Femur (tissue), 1 donor: ENCODE measurements around the gene GID4.

Source experiments
- DNase-seq: peaks from one replicate; pipeline ENCODE4 v3.0.0-alpha.2; 2017

Gene GID4

DNA sequence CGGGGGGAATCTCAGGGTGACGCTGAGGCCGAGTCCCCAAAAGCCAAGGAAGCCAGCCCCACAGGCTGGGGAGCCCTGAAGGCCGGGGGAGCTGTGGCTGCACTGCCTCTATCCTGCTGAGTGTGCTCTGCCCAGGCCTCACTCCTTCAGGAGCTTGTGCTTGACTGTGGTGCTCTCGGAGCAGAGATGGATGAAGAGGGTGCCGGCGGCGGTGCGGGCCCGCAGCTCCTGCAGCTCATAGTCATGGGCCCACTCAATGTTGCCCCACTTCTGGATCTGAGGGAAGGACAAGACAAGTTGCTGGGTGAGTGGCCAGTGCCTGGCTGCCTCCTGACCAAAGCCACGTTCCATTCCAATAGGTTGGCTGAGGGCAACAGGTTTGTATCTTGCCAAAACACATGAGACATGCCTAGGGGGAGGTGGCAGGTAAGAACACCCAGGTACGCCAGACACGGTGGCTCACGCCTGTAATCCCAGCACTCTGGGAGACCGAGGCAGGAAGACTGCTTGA lies 20.7 kb upstream of the GID4 start:
- no peak for DNase-seq

DNA sequence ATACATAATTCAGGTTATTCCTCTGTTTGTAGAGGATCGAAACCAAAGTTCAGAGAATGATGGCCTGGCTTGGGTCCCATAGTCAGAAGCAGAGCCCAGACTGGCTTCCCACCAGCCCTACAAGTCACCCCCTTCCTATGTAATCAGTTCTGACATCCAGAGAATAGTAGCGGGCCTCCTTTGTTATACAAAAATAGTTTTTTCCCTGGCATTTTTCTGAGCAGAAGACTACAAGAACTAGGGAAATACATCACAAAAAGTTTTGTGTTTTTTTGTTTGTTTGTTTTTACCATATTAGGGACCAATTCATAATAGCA lies 19.4 kb upstream of the GID4 start:
- no peak for DNase-seq

DNA sequence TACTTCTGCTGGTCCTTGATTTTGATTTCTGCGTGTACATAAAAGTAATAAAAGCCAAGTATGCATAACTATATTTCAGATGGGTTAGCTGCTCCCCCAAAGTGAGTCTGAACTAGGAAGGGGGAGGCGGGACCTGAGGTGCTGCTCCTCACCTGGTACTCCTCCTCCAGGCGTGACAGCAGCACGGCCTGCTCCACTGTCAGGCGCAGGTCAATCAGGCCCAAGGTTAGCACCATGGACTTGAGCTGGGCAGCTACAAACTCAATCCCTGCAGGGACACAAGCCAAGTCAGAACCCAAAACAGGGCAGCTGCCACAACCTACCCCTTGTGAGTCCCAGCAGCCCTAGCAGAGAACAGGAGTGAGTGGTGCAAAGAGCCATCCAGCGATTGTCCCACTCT lies 18.2 kb upstream of the GID4 start:
- no peak for DNase-seq

DNA sequence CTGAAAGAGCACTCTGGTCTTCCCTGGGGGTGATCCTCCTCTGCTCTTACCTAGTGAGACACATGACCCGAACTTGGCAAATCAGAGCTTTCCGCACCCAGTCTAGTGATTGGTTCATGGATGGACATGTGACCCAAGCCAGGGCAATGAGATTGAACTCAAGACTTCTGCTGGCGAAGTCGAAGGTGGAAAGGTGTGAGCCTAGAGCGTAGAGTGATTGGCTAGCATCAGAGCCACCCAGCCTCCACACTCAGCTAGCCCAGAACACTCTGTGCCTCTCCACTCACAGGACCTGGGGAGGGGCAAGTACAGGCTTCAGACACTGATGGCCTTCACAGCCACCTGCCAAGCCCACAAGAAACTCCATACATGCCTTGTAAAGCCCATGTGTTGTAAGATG lies 17.8 kb upstream of the GID4 start:
- no peak for DNase-seq

DNA sequence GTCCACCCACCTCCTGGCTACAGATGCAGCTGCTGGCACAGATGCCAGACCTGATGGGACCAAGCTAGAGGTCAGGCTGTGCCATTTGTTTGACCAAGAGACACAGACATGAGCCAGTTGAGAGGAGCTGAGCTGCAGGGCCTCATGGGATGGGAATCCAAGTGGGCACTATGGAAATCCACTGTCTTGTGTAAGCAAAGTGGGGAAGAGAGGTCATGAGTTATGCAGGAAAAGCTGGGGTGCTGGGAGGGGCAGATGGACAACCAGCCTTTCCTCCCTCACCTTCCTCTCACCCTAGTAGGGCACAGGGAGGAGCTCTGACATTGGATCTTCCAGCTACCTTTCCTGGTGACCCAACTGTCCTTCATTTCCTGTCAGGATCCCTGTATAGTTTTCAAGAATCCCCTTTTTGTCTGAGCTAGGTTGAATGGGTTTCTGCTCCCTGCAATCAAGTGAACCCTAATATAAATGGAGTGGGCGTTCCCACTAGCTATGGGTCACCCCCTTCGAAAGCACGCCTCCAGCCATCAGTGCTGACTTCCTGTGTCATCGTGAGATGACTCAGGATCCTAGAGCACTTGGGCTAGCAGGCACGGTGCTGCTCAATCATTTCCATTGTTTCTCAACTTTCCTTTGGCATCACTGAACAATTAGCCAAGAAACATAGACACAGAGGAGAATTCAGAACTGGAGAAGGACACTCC lies 13.8 kb upstream of the GID4 start:
- DNase-seq: no peak

DNA sequence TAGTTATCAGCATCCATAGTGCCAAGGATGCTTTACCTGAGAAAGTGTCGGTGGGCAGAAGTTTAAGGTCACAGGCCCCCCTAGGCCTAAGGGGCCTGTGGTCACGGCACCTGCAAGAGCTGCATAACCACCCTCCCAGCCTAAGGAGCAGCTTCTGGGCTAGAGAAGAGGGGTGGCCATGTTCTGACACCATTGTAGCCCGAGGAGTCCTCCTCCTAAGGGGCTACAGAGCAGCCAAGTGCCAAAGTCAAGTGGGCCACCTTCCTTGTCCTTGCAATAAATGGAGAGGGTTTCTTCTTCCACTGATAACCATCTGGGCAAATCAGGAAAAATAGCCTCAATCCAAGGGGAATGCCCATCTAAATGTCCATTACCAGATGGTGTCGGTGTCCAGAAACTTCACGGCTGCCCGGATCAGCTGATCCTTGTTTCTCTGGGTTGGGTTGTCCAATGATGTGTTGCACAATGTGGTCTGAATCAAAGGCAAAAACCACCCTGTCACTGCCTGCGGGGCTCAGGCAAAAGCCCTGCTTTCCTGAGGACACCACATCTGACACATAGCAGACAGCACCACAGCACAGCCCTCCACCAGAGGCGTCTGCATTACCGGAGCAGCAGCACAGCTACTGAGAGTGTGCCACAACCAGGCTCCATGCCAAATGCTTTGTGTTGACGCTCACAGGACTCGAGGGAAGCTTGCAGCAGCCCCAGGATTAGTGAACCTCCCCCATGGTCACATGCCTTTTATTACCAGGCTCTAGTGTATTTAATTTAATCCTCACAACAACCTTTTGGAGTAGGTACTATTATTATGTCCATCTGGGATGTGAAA lies 13.0 kb upstream of the GID4 start:
- no peak for DNase-seq

DNA sequence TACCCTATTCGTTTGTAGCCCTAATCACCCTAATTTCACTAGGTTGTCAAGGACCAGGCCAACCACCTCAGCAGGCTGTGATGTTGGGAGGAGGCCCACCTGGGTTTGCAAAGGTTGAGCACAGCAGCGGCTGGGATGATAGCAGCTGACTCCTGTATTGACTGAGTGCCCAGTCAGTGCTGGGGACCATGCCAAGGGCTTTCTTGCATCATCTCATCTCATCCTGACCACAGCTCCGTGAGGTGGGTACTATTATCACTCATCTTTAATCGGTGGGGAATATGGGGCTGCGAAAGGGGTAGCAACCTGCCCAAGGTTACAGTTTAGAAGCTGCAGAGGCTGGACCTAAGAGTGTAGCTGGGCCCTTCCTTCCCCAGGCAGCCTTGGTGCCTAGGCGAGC lies 11.9 kb upstream of the GID4 start:
- DNase-seq: no peak

DNA sequence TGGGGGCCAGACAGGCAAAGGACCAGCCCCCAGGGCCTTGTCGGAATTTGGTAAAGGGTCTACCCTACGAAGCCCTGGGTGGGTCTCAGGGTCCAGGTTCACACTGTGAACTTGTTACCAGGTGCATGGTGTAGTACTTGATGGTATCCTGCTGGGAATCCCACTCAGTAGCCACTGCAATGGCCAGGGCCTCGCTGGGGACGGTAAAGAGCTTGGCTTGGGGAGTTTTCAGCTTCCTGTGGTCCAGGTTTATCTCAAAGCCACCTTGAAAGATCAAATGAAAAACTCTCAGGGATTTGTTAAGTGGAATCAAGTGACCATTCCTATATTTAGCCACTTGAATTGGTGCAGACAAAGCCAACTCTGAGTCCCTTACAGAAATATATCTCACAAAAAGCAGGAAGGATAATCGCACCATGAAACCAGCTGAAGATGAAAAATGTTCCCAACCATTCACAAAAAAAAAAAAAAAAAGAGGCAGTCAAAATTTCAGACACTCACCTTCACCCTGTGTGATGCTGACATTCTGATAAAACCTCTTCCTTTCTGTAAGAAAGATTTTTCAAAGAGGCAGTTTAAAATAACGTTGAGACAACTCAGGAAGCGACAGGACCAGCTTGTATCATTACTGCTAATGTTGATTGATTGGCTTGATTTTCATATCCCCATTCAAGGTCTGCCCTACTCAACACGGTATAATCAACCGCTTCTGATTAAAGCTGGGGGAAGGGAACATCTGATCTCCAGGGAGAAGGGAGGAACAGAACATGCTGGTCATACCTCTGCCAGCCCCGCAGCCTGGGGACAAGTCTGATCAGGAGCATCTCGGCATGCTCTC lies 10.9 kb upstream of the GID4 start:
- DNase-seq: no peak

DNA sequence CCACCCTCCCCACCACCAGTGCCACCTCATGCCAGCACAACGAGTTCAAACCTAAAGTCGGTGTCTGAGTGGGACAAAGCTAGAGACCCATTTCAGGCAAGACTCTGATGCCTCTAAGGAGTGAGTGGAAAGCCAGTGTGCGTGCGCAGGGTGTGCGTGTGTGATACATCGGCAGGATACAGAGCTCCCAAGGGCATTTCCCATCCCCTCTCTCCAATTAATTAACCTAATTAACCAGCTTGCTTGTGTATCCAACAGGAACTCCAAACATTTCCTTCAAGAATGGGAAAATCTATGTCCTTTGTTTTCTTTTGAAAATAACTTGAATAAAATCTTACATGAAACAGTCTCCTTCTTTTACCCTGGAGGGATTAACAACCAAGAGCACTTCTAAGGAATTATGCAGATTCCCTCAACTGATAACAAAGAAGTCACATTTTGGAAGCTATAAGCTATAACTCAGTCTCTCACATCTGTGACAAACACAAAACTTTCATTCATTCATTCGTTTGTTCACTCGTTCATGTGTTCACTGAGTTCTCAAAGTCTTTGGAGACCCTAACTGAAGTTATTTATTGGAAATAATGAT lies 10.2 kb upstream of the GID4 start:
- no peak for DNase-seq

DNA sequence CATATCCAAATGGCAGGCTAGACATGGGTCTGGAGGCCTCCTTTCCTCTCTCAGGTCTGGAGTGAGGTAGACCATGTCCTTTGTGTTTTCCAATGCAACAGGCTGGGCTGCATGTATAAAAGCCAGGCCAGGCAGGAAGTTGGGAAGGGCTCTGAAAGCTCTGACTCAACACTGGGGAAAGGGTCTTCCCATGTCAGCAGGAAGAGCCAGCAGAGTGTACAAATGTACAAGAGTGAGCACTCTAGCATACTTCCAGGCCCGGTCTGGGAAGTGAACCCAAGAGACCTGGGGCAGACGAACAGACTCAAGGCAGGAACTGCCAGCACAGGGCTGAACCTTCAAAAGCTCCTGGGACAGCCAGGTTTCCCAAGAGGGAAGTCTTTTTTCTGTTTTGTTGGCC lies 7.3 kb upstream of the GID4 start:
- no peak for DNase-seq

DNA sequence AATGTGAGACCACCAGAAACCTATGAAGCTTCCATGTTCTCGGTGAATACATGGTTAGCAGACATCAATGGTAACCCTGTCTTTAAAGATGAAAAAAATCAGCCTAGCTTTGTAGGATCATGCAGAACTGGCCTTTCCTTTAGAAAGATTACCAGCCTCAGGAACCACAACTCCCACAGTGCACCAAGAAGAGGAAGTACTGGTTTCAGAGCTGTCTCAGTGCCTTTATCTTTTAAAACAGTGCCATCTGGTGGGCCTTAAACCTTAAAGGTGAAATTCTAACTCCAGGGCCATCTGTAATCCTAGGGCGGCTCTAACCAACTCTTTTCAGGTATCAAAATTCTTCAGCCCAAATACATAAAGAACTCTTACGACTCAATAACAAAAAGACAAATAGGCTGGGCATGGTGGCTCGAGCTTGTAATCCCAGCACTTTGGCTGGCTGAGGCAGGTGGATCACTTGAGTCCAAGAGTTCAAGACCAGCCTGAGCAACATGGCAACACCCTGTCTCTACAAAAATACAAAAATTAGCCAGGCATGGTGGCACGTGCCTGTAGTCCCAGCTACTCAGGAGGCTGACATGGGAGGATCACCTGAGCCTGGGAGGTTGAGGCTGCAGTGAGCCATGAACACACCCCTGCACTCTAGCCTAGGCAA lies 5.6 kb upstream of the GID4 start:
- peak; percentile 70 for DNase-seq

DNA sequence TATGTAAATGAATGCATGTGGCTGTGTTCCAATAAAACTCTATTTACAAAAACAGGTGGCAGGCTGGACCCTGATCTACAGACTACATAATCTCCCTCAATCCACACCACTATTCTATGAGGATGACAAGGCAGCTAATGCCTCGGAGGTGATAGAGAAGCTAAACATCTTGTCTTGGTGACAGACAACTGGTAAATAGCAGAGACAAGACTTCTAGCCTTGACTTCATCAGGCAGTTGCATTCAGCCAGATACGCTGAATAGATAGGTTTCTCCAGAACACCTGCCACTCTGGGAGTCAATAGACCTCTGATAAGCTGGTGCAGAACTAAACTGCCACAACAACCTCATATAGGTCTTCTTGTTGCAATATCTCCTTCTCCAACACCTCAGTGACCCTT lies 3.5 kb upstream of the GID4 start:
- no peak for DNase-seq

DNA sequence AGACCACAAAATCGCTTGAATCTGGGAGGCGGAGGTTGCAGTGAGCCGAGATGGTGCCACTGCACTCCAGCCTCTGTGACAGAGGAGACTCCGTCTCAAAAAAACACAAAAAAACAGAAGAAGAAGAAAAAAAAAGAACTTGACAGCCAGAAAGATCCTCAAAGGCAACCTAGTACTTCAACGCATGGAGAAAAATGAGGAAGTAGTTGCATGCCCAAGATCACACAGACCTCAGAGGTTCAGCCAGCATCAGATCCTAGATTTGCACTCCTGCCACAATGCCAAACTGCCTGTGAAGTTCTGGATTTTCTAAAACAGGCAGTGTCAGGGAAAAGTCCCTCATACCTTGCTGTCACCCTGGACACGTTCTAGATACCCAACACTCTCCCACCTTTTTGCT lies 1.7 kb upstream of the GID4 start:
- no peak for DNase-seq

DNA sequence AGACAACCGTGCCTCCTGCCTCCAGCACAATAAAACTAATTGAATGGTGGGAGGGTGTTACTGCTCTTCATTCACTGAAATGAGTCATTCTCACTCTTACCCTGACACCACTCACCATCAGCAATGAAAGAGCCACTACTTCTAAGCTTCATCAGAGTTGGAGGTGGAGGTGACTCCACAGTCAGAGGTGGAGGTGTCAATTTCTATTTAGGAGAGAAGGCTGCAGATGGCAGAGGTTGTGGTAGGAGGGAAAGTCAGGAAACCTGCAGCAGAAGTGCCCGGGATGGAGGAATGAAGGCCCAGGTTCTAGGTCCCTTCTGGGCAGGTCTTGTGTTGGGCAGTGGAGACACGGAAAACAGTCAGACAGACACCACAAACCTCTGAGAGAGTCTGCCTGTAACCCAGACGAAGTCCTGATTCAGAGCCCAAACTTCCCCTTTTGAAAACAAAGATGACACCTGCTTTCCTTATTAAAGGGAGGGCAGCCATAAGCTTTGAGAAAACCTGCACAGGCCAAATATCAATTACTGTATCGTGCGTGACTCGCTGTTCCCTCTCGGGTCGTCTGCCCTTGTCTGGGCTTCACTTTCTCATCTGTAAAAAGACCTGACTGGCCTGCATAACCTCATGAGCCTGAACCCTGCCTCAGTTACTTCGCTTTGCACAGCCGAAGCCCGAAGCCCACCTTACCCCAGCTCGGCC lies 908 bp upstream of the GID4 start:
- DNase-seq: no peak

DNA sequence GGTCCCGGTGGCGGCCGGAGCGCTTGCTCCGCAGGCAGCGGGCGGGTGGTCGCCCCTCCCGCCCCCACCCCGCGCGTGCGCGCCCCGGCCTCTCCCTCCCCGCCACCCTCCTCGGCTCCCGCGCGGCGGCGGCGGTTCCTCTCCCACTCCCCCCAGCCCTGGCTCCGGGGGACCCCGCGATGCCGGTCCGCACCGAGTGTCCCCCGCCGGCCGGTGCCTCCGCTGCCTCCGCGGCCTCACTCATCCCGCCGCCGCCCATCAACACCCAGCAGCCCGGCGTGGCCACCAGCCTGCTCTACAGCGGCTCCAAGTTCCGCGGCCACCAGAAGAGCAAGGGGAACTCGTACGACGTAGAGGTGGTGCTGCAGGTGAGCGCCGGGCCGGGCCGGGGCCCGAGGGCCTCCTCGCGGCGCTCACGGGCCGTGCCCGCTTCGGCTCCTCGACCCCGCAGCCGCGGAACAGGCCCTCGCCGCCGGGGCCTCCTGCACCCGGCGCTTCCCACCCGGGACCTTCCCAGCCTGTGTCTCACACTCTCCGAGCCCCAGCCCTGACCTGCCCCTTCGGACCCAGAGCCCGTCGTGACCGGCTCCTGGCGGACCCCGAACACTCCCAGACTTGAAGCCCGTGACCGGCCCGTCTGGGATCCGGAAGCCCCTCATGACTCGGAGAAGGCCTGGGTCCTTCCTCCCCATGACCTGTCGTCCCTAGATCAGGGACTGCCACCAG lies 490 bp downstream of the GID4 start:
- DNase-seq: peak; percentile 49

DNA sequence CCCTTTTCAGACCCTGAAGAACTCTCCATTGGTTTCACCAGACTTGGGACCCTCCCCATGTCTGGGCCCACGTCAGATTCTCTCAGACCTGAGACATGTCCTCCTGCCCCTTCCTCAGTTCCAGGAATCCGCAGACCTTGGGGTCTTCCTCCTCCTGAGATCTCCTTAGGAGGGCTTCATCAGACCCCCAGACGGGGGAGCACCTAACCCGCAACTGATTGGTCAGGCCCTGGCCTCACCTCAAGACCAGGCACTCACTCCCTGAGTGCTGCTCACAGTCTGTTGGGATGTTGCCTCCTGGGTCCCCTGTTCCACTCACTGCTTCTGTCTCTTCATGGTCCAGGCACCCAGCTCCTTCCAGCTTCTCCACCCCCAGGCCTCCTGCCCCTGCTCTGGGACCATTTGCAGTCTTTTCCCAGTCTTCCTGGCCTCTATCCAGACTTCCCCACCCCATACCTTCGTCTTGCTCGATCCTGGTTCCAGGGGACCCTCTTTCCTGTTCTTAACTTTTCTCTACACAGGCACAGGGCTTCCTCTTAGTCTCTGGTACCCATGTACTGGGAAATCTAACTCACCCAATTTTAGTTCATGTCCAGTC lies 1.2 kb downstream of the GID4 start:
- no peak for DNase-seq

DNA sequence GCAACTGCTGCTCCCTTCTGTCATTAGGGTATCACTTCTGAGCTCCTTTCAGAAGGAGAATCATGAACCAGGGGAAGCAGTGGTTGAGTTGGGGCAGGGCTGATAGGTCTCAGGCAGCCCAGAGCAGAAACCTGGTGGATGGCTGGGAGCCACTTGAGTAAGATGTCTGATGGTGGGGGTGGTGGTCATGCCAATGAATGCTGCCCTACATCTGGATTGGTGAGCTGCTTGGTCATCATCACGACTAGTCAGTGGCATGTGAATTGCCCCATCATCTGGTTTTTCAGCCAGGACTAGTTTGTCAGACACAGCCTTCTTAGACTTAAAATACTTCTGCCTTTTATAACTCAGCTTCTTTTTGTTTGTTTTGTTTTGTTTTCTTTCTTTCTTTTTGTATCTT lies 2.6 kb downstream of the GID4 start:
- DNase-seq: no peak

DNA sequence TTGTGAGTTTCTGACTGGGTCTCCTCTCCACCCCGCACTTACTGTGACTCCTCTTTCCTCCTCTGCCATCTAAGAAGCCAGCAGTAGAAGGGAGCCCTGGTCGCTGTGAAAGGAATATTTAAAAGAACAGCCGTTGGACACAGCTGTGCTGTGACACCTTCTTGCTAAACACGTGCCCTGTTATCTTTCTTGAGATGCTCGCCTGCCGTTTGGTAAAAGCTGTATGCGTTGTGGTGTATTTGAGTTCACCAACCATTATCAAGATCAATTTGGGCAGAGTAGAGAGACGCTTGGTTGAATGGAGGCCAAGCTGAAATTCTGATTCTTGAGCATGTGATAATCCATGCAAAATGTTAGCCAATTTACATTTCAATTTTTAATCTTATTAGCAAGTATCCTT lies 3.8 kb downstream of the GID4 start:
- DNase-seq: no peak

DNA sequence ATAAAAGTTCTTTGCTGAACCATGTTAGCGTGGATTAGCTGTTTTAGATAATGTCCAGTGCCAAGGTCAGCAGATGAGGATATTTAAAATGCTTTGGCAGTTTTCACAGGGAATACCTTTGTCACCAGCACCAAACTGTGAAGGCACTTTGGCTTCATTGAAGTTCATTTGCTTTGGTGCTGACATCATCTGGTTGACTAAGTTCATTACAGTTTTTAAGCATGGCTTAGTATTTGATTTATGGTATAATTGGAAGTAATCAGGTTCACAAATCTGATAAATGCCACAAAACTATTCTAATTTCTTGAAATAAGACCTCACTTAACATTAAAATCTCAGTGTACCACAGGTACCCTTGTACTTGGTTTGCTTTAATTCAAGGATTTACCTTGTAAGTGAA lies 4.3 kb downstream of the GID4 start:
- DNase-seq: no peak

DNA sequence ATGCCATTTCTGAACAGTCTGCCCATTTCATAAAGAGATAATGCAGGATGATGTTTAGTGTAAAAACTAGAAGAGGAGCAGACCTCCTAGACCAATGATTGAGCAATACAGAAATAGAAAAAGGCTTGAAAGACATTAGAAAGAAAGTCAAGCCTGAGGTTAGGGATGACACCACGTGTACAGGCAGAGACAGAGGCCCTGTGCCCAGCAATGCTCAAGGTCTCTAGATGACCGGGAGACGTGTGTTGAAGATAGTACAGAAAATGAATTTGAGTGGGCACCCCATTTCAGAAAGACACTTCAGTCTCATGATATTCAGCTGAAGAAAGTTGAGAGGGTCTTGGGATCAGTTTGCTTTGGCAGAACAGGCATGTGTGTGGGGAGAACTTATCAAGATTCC lies 5.4 kb downstream of the GID4 start:
- DNase-seq: no peak
